ENCODE data around the gene ISLR2. TPM values are rescaled to one million over a fixed set of nuclear protein-coding genes. Genes with fewer than 3 reads are reported as not detected.
"Not testable (repeated sequence)": the region's sequence is repeated elsewhere in the genome, so short reads cannot be mapped to it uniquely, and the experiment has no call there.

Gene ISLR2
- total and polyA plus RNA-seq, 4 donors, result 0.13 to 1.5 (median 0.99) TPM

- intact Hi-C loops (cut with DNase I); H3K4me1 ChIP-seq (ENCODE audit: control insufficient read depth in 1 of 2, insufficient read depth in 2 of 2, low read length in 2 of 2); H3K36me3 ChIP-seq (ENCODE audit: control insufficient read depth in 1 of 2, insufficient read depth in 2 of 2, low read length in 1 of 2); DNase-seq; H3K9me3 ChIP-seq (ENCODE audit: control insufficient read depth, low read length); H3K27me3 ChIP-seq (ENCODE audit: control insufficient read depth in 1 of 2, insufficient read depth in 2 of 2, low read length in 1 of 2); ATAC-seq (ENCODE audit: low FRiP score); H3K4me3 ChIP-seq (ENCODE audit: low read length in 2 of 2); H3K27ac ChIP-seq (ENCODE audit: low read depth in 1 of 2, low read length in 2 of 2): not testable (repeated sequence)
- 77 to 84% methylated on average over 6 of the region's 6 CpGs for WGBS, 2 donors
These were observed 21.8 kb upstream of the ISLR2 start for GRCh38 chr15:74108611-74109010.

GRCh38 chr15:74109713-74110112 lies 20.7 kb upstream of the ISLR2 start:
- no peaks in the 10 kb centered on the region for H3K4me1 ChIP-seq (ENCODE audit: control insufficient read depth in 1 of 2, insufficient read depth in 2 of 2, low read length in 2 of 2)
- no peak overlapping the region for H3K4me3 ChIP-seq (ENCODE audit: low read length in 2 of 2)
- ATAC-seq (ENCODE audit: low FRiP score) (no peak), DNase-seq (no peak)
- H3K27me3 ChIP-seq (ENCODE audit: control insufficient read depth in 1 of 2, insufficient read depth in 2 of 2, low read length in 1 of 2), result no peaks in the 10 kb centered on the region
- H3K27ac ChIP-seq (ENCODE audit: low read depth in 1 of 2, low read length in 2 of 2), result no peak overlapping the region
- H3K9me3 ChIP-seq (ENCODE audit: control insufficient read depth, low read length), result no peaks in the 10 kb centered on the region
- intact Hi-C loops (cut with DNase I), result no loop called here
- WGBS, 2 donors, result 77% methylated on average over 7 of the region's 7 CpGs
- no peaks in the 10 kb centered on the region for H3K36me3 ChIP-seq (ENCODE audit: control insufficient read depth in 1 of 2, insufficient read depth in 2 of 2, low read length in 1 of 2)

DNA sequence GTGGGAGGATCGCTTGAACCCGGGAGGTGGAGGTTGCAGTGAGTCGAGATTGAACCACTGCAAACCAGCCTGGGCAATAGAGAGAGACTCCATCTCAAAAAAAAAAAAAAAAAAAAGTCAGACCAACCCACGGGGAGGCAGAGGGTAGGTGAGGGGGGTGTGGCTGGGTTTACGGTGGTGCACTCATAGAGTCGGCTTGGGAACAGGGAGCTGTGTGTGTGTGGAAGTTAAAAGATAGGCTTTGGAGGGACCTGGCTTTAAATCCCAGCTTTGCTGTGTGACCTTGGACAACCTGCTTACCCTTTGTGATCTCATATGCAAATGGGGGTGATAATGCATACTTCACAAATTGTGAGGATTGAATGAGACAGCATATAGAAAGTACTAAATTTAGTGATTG lies 10.0 kb upstream of the ISLR2 start:
- no peaks in the 10 kb centered on the region for H3K9me3 ChIP-seq (ENCODE audit: control insufficient read depth, low read length)
- 65 to 68% methylated on average over 6 of the region's 6 CpGs for WGBS, 2 donors
- H3K27ac ChIP-seq (ENCODE audit: low read depth in 1 of 2, low read length in 2 of 2), result no peak overlapping the region
- intact Hi-C loops (cut with DNase I), result no loop called here
- DNase-seq (no peak), ATAC-seq (ENCODE audit: low FRiP score) (no peak)
- H3K4me3 ChIP-seq (ENCODE audit: low read length in 2 of 2), result no peak overlapping the region
- no peaks in the 10 kb centered on the region for H3K27me3 ChIP-seq (ENCODE audit: control insufficient read depth in 1 of 2, insufficient read depth in 2 of 2, low read length in 1 of 2)
- H3K36me3 ChIP-seq (ENCODE audit: control insufficient read depth in 1 of 2, insufficient read depth in 2 of 2, low read length in 1 of 2), result no peaks in the 10 kb centered on the region
- no peaks in the 10 kb centered on the region for H3K4me1 ChIP-seq (ENCODE audit: control insufficient read depth in 1 of 2, insufficient read depth in 2 of 2, low read length in 2 of 2)

DNA sequence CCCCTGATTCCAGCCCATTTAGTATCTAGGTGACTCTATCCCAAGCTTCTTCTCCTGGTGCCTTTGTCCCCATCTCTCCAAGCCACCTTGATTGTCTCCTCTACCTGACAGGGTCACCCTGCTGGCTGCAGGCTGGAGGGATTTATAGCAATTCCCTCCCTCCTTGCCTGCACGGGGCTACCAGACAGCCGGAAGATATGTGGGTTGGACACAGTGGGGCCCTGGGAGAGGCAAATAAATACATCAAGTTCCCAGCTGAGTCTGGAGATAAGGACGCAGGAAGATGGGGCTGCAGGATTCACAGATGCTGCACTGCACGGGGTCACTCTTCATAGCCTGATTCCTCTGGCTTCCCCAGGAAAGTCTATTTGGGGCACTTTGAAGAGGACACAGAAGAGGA lies 9.3 kb upstream of the ISLR2 start:
- Histone ChIP-seq H3K36me3 (ENCODE audit: control insufficient read depth in 1 of 2, insufficient read depth in 2 of 2, low read length in 1 of 2) (no peaks in the 10 kb centered on the region), H3K4me3 (ENCODE audit: low read length in 2 of 2) (no peak overlapping the region), H3K4me1 (ENCODE audit: control insufficient read depth in 1 of 2, insufficient read depth in 2 of 2, low read length in 2 of 2) (no peaks in the 10 kb centered on the region), H3K27ac (ENCODE audit: low read depth in 1 of 2, low read length in 2 of 2) (no peak overlapping the region), H3K9me3 (ENCODE audit: control insufficient read depth, low read length) (no peaks in the 10 kb centered on the region), H3K27me3 (ENCODE audit: control insufficient read depth in 1 of 2, insufficient read depth in 2 of 2, low read length in 1 of 2) (no peaks in the 10 kb centered on the region)
- DNase-seq (no peak), ATAC-seq (ENCODE audit: low FRiP score) (no peak)
- WGBS, 2 donors, result 10 to 15% methylated on average over 4 of the region's 4 CpGs
- intact Hi-C loops (cut with DNase I), result no loop called here

DNA sequence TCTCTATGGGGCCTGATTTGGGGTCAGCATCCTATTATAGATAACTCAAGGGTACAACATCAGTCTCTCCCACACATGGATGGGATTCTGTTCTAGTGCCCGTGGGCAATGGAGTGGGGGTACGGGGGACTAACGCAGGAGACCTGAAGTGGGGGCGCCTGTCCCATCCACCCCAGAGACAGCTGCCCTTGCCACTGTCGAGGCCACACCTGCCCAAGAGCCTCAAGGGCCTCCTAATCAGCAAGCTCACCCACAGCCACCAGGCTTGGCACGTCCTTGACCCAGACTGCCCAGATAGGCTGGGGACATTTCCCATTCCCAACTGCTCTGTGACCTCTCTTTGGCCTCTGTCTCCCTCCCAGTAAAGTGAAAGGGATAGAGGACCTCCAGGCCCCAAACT lies 8.5 kb upstream of the ISLR2 start:
- Histone ChIP-seq H3K36me3 (ENCODE audit: control insufficient read depth in 1 of 2, insufficient read depth in 2 of 2, low read length in 1 of 2) (no peaks in the 10 kb centered on the region), H3K4me1 (ENCODE audit: control insufficient read depth in 1 of 2, insufficient read depth in 2 of 2, low read length in 2 of 2) (no peaks in the 10 kb centered on the region), H3K27me3 (ENCODE audit: control insufficient read depth in 1 of 2, insufficient read depth in 2 of 2, low read length in 1 of 2) (no peaks in the 10 kb centered on the region), H3K4me3 (ENCODE audit: low read length in 2 of 2) (no peak overlapping the region), H3K9me3 (ENCODE audit: control insufficient read depth, low read length) (no peaks in the 10 kb centered on the region), H3K27ac (ENCODE audit: low read depth in 1 of 2, low read length in 2 of 2) (no peak overlapping the region)
- intact Hi-C loops (cut with DNase I), result no loop called here
- ATAC-seq (ENCODE audit: low FRiP score), result no peak
- 86 to 92% methylated on average over 6 of the region's 6 CpGs for WGBS, 2 donors
- no peak for DNase-seq

DNA sequence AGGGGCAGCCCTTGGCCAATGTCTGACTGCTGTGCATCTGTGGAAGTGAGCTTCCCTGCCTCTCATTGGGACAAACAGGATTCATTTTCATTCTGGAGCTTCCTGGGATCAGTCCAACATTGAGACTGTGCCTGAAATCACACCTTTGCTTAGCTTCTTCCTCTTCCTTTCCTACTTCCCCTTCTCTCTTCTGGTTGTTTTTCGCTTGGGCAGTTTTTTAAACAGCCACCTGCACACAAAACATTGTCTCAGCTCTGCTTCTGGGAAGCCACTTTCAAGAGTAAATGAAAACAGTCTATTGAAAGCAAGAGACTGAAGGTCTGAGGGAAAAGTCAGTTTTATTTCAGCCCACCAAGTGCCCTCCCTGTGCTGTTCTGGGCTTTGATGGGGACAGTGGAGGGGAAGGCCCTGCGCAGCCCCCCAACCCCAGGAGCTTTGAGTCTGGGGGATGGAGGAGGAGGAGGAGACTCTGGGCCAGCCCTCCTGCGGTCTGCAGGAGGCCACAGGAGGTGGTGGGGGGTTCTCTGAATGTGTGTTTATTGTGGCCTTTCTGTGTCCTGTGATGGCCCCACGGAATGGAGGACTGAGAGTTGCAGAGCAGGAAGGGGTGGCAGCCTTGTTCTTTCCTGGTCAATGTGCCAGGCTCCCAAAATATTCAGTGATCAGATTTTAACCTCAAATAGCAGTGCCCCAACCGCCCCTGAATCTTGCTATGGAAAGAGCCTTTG lies 7.8 kb upstream of the ISLR2 start:
- Histone ChIP-seq H3K27me3 (ENCODE audit: control insufficient read depth in 1 of 2, insufficient read depth in 2 of 2, low read length in 1 of 2) (no peaks in the 10 kb centered on the region), H3K4me3 (ENCODE audit: low read length in 2 of 2) (no peak overlapping the region), H3K4me1 (ENCODE audit: control insufficient read depth in 1 of 2, insufficient read depth in 2 of 2, low read length in 2 of 2) (no peaks in the 10 kb centered on the region), H3K27ac (ENCODE audit: low read depth in 1 of 2, low read length in 2 of 2) (no peak overlapping the region), H3K36me3 (ENCODE audit: control insufficient read depth in 1 of 2, insufficient read depth in 2 of 2, low read length in 1 of 2) (no peaks in the 10 kb centered on the region), H3K9me3 (ENCODE audit: control insufficient read depth, low read length) (no peaks in the 10 kb centered on the region)
- DNase-seq (no peak), ATAC-seq (ENCODE audit: low FRiP score) (no peak)
- 58 to 72% methylated on average over 5 of the region's 5 CpGs for WGBS, 2 donors
- intact Hi-C loops (cut with DNase I), result no loop called here

DNA sequence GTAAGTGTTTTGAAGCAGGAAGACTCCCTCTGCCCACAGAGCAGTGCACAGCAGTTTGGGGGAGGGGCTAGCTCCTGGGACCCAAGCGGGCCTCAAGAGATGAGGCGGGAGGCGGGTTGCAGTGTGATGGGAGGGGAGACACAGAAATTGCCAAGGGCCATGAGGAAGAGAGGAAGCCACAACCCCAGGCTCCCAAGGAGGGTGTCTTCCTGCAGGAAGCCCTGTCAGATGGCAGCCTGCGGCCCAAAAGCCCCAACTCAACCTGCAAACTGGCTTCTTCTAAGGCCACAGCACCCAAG lies 7.3 kb upstream of the ISLR2 start:
- Histone ChIP-seq H3K9me3 (ENCODE audit: control insufficient read depth, low read length) (no peaks in the 10 kb centered on the region), H3K36me3 (ENCODE audit: control insufficient read depth in 1 of 2, insufficient read depth in 2 of 2, low read length in 1 of 2) (no peaks in the 10 kb centered on the region), H3K27me3 (ENCODE audit: control insufficient read depth in 1 of 2, insufficient read depth in 2 of 2, low read length in 1 of 2) (no peaks in the 10 kb centered on the region), H3K27ac (ENCODE audit: low read depth in 1 of 2, low read length in 2 of 2) (no peak overlapping the region), H3K4me3 (ENCODE audit: low read length in 2 of 2) (no peak overlapping the region), H3K4me1 (ENCODE audit: control insufficient read depth in 1 of 2, insufficient read depth in 2 of 2, low read length in 2 of 2) (no peaks in the 10 kb centered on the region)
- DNase-seq, result no peak
- no peak for ATAC-seq (ENCODE audit: low FRiP score)
- intact Hi-C loops (cut with DNase I), result no loop called here
- WGBS, 2 donors, result 72 to 76% methylated on average over 4 of the region's 4 CpGs

GRCh38 chr15:74123658-74124057 lies 6.7 kb upstream of the ISLR2 start:
- WGBS, 2 donors, result 33 to 38% methylated on average over 4 of the region's 4 CpGs
- DNase-seq (no peak), ATAC-seq (ENCODE audit: low FRiP score) (no peak)
- no peaks in the 10 kb centered on the region for H3K9me3 ChIP-seq (ENCODE audit: control insufficient read depth, low read length)
- intact Hi-C loops (cut with DNase I), result no loop called here
- no peak overlapping the region for H3K4me3 ChIP-seq (ENCODE audit: low read length in 2 of 2)
- H3K27ac ChIP-seq (ENCODE audit: low read depth in 1 of 2, low read length in 2 of 2), result no peak overlapping the region
- no peaks in the 10 kb centered on the region for H3K4me1 ChIP-seq (ENCODE audit: control insufficient read depth in 1 of 2, insufficient read depth in 2 of 2, low read length in 2 of 2)
- H3K36me3 ChIP-seq (ENCODE audit: control insufficient read depth in 1 of 2, insufficient read depth in 2 of 2, low read length in 1 of 2), result no peaks in the 10 kb centered on the region
- no peaks in the 10 kb centered on the region for H3K27me3 ChIP-seq (ENCODE audit: control insufficient read depth in 1 of 2, insufficient read depth in 2 of 2, low read length in 1 of 2)

DNA sequence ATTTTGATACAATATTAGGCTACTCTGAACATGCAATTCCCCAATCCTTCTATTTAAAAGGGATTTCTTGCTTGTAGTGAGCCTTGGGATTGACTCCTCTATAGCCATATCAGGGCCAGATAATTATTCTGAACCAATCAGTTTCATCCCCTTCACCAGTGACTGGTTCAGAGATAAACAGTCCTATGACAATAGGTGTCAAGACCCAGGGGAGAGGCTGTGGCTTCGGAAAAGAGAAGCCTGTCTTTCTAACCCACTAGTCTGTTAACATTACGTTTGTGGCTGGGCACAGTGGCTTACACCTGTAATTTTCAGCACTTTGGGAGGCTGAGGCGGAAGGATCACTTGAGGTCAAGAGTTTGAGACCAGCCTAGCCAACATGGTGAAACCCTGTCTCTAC lies 6.2 kb upstream of the ISLR2 start:
- intact Hi-C loops (cut with DNase I), result no loop called here
- no peak overlapping the region for H3K4me3 ChIP-seq (ENCODE audit: low read length in 2 of 2)
- DNase-seq (no peak), ATAC-seq (ENCODE audit: low FRiP score) (no peak)
- H3K9me3 ChIP-seq (ENCODE audit: control insufficient read depth, low read length), result no peaks in the 10 kb centered on the region
- H3K27ac ChIP-seq (ENCODE audit: low read depth in 1 of 2, low read length in 2 of 2), result no peak overlapping the region
- H3K4me1 ChIP-seq (ENCODE audit: control insufficient read depth in 1 of 2, insufficient read depth in 2 of 2, low read length in 2 of 2), result no peaks in the 10 kb centered on the region
- no peaks in the 10 kb centered on the region for H3K27me3 ChIP-seq (ENCODE audit: control insufficient read depth in 1 of 2, insufficient read depth in 2 of 2, low read length in 1 of 2)
- WGBS, 2 donors, result 93 to 95% methylated on average over 3 of the region's 3 CpGs
- H3K36me3 ChIP-seq (ENCODE audit: control insufficient read depth in 1 of 2, insufficient read depth in 2 of 2, low read length in 1 of 2), result no peaks in the 10 kb centered on the region

Measured in aorta (tissue), 5 donors.